ENCODE measurements around the gene RAPSN.

DNA sequence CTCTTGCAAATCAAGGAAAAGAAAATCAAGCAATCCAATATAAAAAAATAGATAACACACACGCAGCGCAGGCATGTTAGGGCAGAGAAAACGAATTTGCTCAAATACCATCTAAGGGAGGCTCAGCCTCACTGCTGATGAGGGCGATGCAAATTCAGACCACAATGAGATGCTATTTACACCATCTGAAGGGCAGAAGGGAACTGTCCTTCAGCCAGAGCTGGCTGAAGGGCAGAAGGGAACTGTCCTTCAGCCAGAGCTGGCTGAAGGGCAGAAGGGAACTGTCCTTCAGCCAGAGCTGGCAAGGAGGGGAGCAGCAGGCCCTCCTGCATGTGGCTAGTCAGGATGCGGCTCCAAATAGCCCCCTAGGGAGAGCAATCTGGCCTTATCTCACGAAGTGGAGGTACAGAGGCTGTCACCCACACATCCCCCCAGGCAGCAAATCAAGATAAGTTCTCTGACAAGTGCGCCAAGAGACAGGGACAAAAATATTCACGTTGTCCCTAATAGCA is 48.1 kb downstream of the RAPSN start:
- no peak for TF ChIP-seq POLR2A (IDR thresholded peaks at IDR 0.05)
- TF ChIP-seq, protein P1, sequence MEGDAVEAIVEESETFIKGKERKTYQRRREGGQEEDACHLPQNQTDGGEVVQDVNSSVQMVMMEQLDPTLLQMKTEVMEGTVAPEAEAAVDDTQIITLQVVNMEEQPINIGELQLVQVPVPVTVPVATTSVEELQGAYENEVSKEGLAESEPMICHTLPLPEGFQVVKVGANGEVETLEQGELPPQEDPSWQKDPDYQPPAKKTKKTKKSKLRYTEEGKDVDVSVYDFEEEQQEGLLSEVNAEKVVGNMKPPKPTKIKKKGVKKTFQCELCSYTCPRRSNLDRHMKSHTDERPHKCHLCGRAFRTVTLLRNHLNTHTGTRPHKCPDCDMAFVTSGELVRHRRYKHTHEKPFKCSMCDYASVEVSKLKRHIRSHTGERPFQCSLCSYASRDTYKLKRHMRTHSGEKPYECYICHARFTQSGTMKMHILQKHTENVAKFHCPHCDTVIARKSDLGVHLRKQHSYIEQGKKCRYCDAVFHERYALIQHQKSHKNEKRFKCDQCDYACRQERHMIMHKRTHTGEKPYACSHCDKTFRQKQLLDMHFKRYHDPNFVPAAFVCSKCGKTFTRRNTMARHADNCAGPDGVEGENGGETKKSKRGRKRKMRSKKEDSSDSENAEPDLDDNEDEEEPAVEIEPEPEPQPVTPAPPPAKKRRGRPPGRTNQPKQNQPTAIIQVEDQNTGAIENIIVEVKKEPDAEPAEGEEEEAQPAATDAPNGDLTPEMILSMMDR (IDR thresholded peaks at IDR 0.05), result no peak

Measured in upper lobe of left lung (tissue), 4 donors.